Lung microvascular endothelial cell (primary cell): ENCODE measurements around the gene AMH. TPM values are rescaled to one million over a fixed set of nuclear protein-coding genes. Genes with fewer than 3 reads are reported as not detected.

Experiments used
- DNase-seq, 2 donors: peaks; one replicate each; pipeline versions ENCODE4 v3.0.0 to v3.0.0-alpha.2; 2010; ENCODE audit warnings: low read depth in 2 of 2
- total RNA-seq: library from RNA; depleted of rRNA; stranded (reverse); fragments of >200 nt; gene quantifications from 2 replicates; pipeline ENCODE4 v1.2.1, GENCODE V29; 2014

AMH gene
- total RNA-seq, 1 donor from 2014 or later: 3.6 TPM

DNA sequence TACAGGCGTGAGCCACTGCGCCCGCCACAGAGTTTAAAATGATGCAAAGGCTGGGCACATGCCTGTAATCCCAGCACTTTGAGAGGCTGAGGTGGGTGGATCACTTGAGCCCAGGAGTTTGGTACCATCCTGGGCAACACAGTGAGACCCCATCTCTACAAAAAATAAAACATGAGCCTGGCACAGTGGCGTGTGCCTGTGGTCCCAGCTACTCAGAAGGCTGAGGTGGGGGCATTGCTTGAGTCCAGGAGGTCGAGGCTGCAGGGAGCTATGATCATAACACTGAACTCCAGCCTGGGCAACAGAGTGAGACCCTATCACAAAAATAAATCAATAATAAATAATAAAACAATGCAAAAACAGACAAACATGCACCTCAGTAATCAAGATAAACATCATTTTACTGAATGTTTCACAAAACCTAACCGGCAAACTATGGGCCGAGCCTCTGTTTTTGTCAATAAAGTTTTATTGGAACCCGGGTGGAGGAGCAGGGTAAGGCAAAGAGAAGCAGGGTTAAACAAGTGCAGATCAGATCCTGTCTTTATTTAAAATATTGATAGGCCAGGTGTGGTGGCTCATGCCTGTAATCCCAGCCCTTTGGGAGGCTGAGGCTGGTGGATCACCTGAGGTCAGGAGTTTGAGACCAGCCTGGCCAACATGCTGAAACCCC is 34.8 kb downstream of the AMH start:
- DNase-seq: no peak

DNA sequence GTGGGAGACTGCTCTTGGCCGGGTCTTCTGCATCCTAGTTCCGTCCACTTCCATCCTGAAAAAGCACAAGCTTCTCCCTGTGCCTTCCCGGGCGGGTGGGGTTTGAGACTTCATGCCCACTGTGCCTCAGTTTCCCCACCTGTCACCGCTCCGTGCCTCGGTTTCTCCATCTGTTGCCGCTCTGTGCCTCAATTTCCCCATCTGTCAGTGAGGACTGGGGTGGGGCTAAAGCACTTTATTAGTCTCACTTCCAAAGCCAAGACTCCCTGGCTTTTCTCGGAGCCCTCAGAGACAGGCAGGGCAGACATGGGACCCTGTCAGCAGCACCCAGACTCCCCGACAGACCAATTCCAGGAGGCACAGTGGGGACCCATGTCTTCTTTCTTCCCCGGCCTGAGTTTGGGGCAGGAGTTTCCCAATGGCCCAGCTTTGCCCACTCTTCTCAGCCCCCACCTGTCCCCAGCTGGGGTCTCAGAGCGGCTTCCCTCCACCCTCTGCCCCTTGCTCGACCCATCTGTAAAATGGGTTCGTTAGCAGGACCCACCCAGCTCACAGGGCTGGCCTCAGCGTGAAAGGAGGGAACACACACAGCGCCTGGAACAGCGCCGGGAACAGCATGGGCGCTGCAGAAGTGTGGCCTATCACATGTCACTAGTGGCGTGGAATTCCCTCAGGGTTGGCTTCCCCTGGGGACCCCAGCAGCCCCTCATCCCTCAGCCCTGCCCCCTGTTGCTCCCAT is 37.4 kb downstream of the AMH start:
- no peak for DNase-seq

DNA sequence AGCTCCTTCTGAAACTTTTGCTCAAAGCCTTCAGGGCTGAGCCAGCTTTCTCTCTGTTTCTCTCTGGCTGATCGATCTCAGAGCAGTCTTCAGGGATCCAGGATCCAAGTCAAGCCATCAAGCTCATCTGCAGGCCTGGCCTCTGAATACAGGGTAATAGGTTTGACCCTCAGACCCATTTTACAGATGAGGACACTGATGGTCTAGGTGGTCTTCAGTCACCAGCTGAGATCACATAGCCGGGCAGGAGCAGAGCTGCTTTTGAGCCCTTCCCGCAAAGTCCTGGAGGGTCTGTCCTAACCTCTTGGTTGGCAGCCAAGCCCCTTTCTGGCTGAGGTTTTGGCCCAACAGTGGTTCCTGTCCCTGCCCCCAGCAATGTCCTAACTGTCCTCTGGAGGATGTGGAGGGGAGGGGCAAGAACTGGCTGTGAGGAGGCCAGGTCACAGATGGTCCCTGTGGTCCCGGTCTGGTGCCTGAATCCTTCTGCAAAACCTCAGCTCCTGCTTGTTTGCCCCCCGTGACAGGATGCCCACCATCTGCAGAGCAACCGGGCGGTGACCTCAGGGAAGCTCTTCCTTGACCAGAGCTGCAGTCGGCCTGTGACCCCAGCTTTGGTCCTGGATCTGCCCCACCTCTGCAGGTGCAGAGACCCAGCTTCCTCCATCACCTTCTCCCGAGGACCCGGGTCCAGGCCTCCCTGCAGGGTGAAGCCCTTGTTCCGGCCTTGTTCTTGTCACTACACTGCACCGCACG is 38.6 kb downstream of the AMH start:
- DNase-seq: no peak

DNA sequence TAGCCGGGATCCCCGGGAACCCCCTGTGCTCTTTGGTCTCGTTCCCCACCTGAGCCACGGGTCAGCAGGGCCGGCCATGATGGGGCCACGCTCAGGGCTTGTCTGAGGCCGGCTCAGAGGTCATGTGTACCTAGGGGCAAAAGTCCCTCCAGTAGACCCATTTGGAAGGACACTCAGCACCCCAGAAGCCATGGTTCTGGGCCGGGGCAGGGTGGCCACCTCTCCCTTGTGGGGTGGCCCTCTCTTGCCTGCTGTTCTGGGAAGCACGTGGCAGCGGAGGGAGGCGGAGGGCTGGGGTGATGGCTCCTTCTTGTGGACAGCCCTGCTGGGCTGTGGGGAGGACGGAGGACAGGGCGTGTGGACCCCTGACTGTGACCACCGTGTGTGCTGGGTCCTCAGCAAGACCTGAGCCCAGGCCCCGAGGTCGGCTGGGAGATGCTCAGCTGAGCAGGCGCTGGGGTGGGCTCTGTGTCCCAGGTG is 39.3 kb downstream of the AMH start:
- DNase-seq: no peak

DNA sequence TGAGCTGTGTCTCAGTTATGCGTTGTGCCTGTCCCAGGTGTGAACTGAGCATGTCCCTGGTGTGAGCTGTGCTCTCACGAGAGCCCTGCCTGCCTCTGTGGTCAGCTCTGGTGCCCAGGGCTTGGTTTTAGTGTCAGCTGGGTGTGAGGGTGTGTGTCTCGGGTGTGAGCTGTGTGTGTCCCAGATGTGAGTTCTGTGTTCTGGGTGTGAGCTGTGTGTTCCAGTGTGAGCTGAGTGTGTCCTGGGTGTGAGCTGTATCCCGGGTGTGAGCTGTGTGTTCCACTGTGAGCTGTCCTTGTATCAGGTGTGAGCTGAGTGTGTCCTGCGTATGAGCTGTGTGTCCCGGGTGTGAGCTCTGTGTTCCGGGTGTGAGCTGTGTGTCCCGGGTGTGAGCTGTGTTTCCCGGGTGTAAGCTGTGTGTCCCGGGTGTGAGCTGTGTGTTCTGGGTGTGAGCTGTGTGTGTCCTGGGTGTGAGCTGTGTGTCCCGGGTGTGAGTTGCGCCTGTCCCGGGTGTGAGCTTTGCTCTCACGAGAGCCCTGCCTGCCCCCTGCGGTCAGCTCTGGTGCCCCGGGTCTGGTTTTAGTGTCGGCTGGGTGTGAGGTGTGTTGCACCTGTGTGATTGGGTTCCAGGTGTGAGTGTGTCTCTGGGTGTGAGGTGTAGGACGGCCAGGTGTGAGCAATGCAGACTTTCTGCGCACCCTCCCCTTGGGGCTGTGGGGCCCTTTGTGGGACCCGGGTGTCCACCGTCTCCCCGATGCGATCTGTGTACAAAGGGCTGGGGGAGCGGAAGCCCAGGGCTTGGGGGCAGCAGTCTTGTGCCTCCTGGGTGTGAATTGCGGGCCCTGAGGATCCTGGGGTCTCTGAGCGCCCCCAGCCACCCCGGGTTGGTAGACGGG is 39.9 kb downstream of the AMH start:
- no peak for DNase-seq

DNA sequence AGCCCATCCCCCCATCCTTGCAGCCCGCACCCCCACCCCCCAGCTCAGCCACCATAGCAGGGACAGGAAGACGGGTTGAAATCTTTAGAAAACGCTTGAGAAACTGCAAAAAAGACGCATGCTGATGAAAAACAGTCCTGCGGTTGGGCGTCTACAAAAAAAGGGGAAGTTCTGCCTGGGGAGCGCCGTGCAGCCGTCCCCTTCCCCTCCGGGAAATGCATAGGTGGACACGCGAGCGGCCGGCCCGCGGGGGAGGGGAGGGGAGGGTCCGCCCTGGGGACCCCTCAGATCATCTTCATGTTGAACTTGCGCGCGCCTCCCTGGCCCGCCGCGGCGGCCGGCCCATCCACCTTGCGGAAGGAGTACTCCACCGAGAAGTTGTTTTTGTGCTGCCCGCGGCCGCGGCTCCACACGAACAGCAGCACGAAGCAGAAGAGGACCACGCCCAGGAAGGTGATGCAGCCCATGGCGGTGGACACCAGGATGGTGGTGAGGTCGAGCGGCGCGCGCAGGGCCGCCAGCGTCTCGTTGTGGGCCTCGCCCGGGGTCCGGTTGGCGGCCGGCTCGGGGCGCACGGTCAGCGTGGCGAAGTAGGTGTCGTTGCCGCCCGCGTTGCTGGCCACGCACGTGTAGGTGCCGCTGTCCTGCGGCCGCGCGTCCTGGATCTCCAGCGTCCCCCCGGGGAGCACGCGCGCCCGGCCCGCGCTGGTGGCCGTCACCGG is 40.8 kb downstream of the AMH start:
- no peak for DNase-seq

DNA sequence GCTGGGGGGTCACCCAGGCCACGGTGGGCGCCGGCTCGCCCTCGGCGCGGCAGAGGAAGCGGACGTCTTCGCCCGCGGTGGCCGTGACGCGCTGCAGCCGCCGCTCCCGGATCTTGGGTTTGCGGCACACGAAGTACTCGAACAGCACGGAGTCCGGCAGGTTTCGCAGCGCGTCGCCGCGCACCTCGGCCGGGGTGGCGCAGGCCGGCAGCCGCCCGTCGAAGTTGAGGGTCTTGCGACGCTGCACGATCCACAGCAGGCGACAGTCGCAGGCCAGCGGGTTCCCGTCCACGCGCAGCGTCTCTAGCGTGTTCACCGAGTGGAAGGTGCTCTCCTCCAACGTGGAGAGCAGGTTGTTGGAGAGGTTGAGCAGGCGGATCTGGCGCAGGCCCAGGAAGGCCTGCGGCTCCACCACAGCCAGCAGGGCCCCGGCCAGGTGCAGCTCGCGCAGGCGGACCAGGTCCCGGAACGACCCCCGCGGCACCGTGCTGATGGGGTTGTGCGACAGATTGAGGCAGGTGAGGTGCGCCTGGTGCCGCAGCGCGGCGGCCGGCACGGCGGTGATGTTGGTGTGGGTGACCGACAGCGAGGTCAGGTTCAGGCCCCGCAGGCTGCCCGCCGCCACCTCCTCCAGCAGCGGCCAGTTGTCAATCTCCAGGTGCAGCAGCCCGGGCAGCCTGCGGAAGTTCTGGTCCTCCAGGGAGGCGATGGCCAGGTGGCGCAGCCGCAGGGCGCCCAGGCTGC is 41.5 kb downstream of the AMH start:
- no peak for DNase-seq

DNA sequence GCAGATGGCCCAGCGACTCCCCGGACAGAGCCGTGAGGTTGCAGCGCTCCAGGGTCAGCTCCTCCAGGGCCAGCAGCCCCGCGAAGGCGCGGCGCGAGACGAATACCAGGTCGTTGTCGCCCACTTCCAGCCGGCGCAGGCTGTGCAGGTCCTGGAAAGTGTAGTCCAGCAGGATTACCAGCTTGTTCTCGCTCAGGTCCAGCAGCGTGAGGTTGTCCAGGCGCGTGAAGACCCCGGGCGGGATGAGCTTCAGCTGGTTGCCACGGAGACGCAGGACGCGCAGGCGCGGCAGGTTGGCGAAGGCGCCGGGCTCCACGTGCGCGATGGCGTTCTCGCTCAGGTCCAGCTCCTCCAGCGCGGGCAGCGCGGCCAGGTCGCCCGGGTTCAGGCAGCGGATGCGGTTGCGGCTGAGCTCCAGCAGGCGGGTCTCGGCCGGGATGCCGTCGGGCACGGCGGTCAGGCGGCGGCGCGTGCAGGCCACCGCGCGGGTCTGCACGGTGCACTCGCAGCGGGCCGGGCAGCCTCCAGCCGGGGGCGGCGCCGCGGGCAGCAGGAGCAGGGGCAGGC is 42.1 kb downstream of the AMH start:
- DNase-seq: peak in 1 of 2 donors; percentile 38

DNA sequence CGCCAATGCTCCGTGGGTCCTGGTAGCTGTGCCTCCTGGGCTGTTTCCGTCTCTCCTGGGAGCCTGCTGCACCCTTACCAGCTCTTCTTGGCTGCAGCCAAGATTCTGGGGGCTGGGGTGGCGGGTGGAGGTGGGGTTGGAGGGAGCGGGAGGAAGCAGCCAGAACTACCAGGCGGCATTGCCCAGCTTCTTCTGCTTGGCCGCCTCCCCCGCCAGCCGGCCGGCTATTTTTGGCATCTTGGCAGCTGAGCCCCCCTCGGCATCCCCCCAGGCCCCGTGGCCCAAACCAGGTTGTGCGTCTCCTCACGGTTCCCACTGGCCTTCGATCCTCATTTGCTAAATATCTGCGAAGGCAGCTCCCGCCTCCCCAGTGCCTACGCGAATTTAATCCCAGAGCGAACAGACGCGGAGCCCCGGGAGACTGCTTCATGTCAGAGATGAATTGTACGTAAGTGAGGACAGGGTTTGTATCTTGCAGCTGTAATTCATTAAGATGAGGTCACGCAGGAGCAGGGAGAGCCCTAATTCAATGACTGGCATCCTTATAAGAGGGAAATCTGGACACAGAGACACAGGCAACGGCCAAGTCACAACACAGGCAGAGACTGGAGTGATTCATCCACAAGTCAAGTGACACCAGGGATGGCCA is 45.7 kb downstream of the AMH start:
- no peak for DNase-seq

DNA sequence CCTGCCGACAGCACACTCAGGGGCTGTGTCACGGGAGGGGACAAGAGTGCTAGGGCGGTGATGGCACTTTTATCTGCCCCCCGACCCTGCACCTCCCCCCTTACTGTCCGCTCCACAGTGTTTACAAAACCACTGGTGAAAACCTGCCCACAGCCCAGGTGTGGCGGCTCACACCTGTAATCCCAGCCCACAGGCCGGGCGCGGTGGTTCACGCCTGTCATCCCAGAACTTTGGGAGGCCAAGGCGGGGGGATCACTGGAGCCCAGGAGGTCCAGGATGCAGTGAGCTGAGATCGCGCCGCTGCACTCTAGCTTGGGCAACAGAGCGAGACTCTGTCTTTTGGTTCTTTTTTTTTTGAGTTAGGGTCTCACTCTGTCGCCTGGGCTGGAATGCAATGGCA is 47.0 kb downstream of the AMH start:
- DNase-seq: no peak

DNA sequence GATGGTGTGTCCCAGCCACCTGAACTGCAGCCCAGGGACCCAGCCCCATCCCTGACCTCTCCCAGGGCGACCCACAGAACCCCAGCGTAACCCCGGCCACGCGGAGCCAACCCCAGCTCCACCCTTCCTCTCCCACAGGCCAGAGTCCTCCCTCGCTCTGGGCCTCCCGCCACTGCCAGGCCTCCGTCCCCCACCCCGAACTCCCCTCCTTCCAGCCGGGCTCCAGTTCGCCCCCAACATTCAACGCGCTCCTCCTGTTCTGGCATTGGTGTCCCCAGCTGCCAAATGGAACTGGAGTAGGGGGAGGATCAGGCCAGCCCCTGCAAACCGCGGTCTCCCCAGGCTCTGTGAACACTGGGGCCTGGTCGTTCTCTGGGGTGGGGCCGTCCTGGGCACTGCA is 51.4 kb downstream of the AMH start:
- no peak for DNase-seq

Other genes starting within 250 kb of the AMH start
- 29.0 and 34.9 TPM in 2 replicates for gene BTBD2, start 233.6 kb upstream of the AMH start, total RNA-seq
- 80.9 and 102 TPM in 2 replicates for gene MKNK2, start 198.1 kb upstream of the AMH start, total RNA-seq
- 12.6 and 13.1 TPM in 2 replicates for gene MOB3A, start 153.0 kb upstream of the AMH start, total RNA-seq
- gene IZUMO4, start 152.4 kb upstream of the AMH start, total RNA-seq: 0.60 and 0.65 TPM in 2 replicates
- gene AP3D1, start 97.8 kb upstream of the AMH start, total RNA-seq: 57.5 and 63.3 TPM in 2 replicates
- 2.4 and 3.6 TPM in 2 replicates for gene DOT1L, start 85.4 kb upstream of the AMH start, total RNA-seq
- gene PLEKHJ1, start 13.0 kb upstream of the AMH start, total RNA-seq: 51.4 and 75.8 TPM in 2 replicates
- 41.8 and 56.5 TPM in 2 replicates for gene SF3A2, start 12.5 kb upstream of the AMH start, total RNA-seq
- gene JSRP1, start 7.1 kb downstream of the AMH start, total RNA-seq: 0.22 TPM in 1 of 2 replicates, not detected in the other
- gene PEAK3, start 32.9 kb downstream of the AMH start, total RNA-seq: under 0.01 and 0.20 TPM in 2 replicates
- gene LINGO3, start 58.8 kb downstream of the AMH start, total RNA-seq: not detected in 2 replicates
- gene LSM7, start 79.3 kb downstream of the AMH start, total RNA-seq: 79.4 and 82.8 TPM in 2 replicates
- gene SPPL2B, start 79.4 kb downstream of the AMH start, total RNA-seq: 10.5 and 22.6 TPM in 2 replicates
- gene TMPRSS9, start 110.9 kb downstream of the AMH start, total RNA-seq: under 0.01 and 0.20 TPM in 2 replicates
- gene TIMM13, start 178.3 kb downstream of the AMH start, total RNA-seq: 38.6 and 46.2 TPM in 2 replicates
- 50.6 and 51.9 TPM in 2 replicates for gene LMNB2, start 207.6 kb downstream of the AMH start, total RNA-seq
- 49.5 and 175 TPM in 2 replicates for gene GADD45B, start 226.8 kb downstream of the AMH start, total RNA-seq